H1 (cell line): ENCODE measurements around the gene P4HB. TPM values are rescaled to one million over a fixed set of nuclear protein-coding genes. Genes with fewer than 3 reads are reported as not detected.

ENCODE experiments used
- BCL11A ChIP-seq, 2 experiments: IDR thresholded peaks; one replicate each; pipeline ENCODE4 v1.6.1; 2011; ENCODE audit warnings: low read depth in 2 of 2, low read length in 2 of 2, mild to moderate bottlenecking in 2 of 2
- CBX8 ChIP-seq: fragments of 300-800, 300-1000 bp; sonication (generic); IDR thresholded peaks from 2 replicates; pipeline ENCODE4 v1.7.1; 2016; ENCODE audit warnings: low read depth, low read length, borderline replicate concordance
- E2F6 ChIP-seq: IDR thresholded peaks from 2 replicates; pipeline ENCODE4 v1.6.1; 2012; ENCODE audit warnings: inconsistent platforms
- PHF8 ChIP-seq: fragments of 200-600 bp; sonication (generic); conservative IDR thresholded peaks from 2 replicates; pipeline ENCODE4 v1.7.1; 2012; ENCODE audit warnings: low read depth, mild to moderate bottlenecking, inconsistent platforms, low read length, moderate library complexity
- RXRA ChIP-seq: IDR thresholded peaks from 2 replicates; pipeline ENCODE4 v1.6.1; 2011; ENCODE audit warnings: low read depth, mild to moderate bottlenecking, low read length, moderate library complexity; ENCODE audit not compliant: insufficient read depth
- SP1 ChIP-seq: IDR thresholded peaks from 2 replicates; pipeline ENCODE4 v1.6.1; 2011; ENCODE audit warnings: low read depth, low read length
- polyA plus RNA-seq, 7 experiments: library from polyadenylated mRNA; depleted of rRNA in 3 of 7; stranded (reverse) in 5 of 7; unstranded in 2 of 7; fragments of >200 nt in 5 of 7; fragments of 200-250 nt in 2 of 7; gene quantifications; 1 replicate in 5 of 7; 2 replicates in 1 of 7; 4 replicates in 1 of 7; pipeline versions ENCODE4 v1.2.1 to v1.2.3, GENCODE V29; 2011 to 2013; ENCODE audit warnings: missing spikeins in 2 of 7, mixed read lengths in 2 of 7
- total RNA-seq: library from RNA; stranded (reverse); fragmentation: NEBNext Ultra II Directional; extraction: Animal tissue kit (Norgen Biotek cat#: 25700); gene quantifications from 2 replicates; pipeline ENCODE4 v1.2.1, GENCODE V29; 2021
- TF ChIP-seq, protein P1 (sequence below): fragments of 300-600 bp; sonication (generic); IDR thresholded peaks from 2 replicates; pipeline ENCODE4 v1.7.1; 2012; ENCODE audit warnings: low read length, moderate library complexity, mild to moderate bottlenecking, inconsistent platforms; ENCODE audit not compliant: insufficient replicate concordance
- TF ChIP-seq, protein P2 (sequence below): IDR thresholded peaks from 2 replicates; pipeline ENCODE4 v1.6.1; 2011; ENCODE audit warnings: low read length, improper control_type of control experiment

Gene P4HB
- total and polyA plus RNA-seq, 2 of the 8 experiments (the other 6 are each of a cell fraction or from before 2014, with no cell fraction given): 41.4 to 379 TPM

- TF ChIP-seq E2F6: peak; percentile 22; the same call in 1 of the 2 replicates
- TF ChIP-seq RXRA: no peak
- TF ChIP-seq BCL11A (IDR thresholded peaks at IDR 0.05; ENCODE audit: low read depth in 2 of 2, low read length in 2 of 2): no peak
- no peak for TF ChIP-seq CBX8
- TF ChIP-seq, protein P1, sequence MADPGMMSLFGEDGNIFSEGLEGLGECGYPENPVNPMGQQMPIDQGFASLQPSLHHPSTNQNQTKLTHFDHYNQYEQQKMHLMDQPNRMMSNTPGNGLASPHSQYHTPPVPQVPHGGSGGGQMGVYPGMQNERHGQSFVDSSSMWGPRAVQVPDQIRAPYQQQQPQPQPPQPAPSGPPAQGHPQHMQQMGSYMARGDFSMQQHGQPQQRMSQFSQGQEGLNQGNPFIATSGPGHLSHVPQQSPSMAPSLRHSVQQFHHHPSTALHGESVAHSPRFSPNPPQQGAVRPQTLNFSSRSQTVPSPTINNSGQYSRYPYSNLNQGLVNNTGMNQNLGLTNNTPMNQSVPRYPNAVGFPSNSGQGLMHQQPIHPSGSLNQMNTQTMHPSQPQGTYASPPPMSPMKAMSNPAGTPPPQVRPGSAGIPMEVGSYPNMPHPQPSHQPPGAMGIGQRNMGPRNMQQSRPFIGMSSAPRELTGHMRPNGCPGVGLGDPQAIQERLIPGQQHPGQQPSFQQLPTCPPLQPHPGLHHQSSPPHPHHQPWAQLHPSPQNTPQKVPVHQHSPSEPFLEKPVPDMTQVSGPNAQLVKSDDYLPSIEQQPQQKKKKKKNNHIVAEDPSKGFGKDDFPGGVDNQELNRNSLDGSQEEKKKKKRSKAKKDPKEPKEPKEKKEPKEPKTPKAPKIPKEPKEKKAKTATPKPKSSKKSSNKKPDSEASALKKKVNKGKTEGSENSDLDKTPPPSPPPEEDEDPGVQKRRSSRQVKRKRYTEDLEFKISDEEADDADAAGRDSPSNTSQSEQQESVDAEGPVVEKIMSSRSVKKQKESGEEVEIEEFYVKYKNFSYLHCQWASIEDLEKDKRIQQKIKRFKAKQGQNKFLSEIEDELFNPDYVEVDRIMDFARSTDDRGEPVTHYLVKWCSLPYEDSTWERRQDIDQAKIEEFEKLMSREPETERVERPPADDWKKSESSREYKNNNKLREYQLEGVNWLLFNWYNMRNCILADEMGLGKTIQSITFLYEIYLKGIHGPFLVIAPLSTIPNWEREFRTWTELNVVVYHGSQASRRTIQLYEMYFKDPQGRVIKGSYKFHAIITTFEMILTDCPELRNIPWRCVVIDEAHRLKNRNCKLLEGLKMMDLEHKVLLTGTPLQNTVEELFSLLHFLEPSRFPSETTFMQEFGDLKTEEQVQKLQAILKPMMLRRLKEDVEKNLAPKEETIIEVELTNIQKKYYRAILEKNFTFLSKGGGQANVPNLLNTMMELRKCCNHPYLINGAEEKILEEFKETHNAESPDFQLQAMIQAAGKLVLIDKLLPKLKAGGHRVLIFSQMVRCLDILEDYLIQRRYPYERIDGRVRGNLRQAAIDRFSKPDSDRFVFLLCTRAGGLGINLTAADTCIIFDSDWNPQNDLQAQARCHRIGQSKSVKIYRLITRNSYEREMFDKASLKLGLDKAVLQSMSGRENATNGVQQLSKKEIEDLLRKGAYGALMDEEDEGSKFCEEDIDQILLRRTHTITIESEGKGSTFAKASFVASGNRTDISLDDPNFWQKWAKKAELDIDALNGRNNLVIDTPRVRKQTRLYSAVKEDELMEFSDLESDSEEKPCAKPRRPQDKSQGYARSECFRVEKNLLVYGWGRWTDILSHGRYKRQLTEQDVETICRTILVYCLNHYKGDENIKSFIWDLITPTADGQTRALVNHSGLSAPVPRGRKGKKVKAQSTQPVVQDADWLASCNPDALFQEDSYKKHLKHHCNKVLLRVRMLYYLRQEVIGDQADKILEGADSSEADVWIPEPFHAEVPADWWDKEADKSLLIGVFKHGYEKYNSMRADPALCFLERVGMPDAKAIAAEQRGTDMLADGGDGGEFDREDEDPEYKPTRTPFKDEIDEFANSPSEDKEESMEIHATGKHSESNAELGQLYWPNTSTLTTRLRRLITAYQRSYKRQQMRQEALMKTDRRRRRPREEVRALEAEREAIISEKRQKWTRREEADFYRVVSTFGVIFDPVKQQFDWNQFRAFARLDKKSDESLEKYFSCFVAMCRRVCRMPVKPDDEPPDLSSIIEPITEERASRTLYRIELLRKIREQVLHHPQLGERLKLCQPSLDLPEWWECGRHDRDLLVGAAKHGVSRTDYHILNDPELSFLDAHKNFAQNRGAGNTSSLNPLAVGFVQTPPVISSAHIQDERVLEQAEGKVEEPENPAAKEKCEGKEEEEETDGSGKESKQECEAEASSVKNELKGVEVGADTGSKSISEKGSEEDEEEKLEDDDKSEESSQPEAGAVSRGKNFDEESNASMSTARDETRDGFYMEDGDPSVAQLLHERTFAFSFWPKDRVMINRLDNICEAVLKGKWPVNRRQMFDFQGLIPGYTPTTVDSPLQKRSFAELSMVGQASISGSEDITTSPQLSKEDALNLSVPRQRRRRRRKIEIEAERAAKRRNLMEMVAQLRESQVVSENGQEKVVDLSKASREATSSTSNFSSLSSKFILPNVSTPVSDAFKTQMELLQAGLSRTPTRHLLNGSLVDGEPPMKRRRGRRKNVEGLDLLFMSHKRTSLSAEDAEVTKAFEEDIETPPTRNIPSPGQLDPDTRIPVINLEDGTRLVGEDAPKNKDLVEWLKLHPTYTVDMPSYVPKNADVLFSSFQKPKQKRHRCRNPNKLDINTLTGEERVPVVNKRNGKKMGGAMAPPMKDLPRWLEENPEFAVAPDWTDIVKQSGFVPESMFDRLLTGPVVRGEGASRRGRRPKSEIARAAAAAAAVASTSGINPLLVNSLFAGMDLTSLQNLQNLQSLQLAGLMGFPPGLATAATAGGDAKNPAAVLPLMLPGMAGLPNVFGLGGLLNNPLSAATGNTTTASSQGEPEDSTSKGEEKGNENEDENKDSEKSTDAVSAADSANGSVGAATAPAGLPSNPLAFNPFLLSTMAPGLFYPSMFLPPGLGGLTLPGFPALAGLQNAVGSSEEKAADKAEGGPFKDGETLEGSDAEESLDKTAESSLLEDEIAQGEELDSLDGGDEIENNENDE: no peak
- TF ChIP-seq, protein P2, sequence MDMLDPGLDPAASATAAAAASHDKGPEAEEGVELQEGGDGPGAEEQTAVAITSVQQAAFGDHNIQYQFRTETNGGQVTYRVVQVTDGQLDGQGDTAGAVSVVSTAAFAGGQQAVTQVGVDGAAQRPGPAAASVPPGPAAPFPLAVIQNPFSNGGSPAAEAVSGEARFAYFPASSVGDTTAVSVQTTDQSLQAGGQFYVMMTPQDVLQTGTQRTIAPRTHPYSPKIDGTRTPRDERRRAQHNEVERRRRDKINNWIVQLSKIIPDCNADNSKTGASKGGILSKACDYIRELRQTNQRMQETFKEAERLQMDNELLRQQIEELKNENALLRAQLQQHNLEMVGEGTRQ: no peak
- no peak for TF ChIP-seq PHF8
- no peak for TF ChIP-seq SP1
These were observed 42.5 kb upstream of the P4HB start (continued) for GRCh38 chr17:81902653-81903414.
